Mesendoderm (in vitro differentiated cells): ENCODE measurements around the gene FFAR3.

Experiments
- DNase-seq: peaks from one replicate; pipeline ENCODE4 v3.0.0; 2013
- H2AK5ac ChIP-seq: 2 replicates; pipeline ENCODE4 v1.6.1; 2013; ENCODE audit warnings: low read length, inconsistent platforms
- H2BK120ac ChIP-seq: 2 replicates; pipeline ENCODE4 v1.6.1; 2013; ENCODE audit warnings: low read depth, mild to moderate bottlenecking, low read length, moderate library complexity, mixed read lengths
- H2BK15ac ChIP-seq: replicated peaks from 2 replicates; pipeline ENCODE4 v1.6.1; 2013; ENCODE audit warnings: low read depth, mild to moderate bottlenecking, moderate library complexity
- H2BK5ac ChIP-seq: 2 replicates; pipeline ENCODE4 v1.6.1; 2013; ENCODE audit warnings: low read length, inconsistent platforms
- H3K18ac ChIP-seq: 2 replicates; pipeline ENCODE4 v1.6.1; 2013; ENCODE audit warnings: mild to moderate bottlenecking, low read length, mixed read lengths
- H3K23ac ChIP-seq: one replicate; pipeline ENCODE4 v1.6.1; 2013; ENCODE audit warnings: low read length
- H3K27ac ChIP-seq: 2 replicates; pipeline ENCODE4 v1.5.1; 2013; ENCODE audit warnings: low read depth, mild to moderate bottlenecking, inconsistent platforms, low read length, moderate library complexity
- H3K27me3 ChIP-seq: 2 replicates; pipeline ENCODE4 v1.6.1; 2013; ENCODE audit warnings: low read length, control low read depth, mild to moderate bottlenecking, inconsistent platforms; ENCODE audit not compliant: insufficient read depth, poor library complexity
- H3K36me3 ChIP-seq: 2 replicates; pipeline ENCODE4 v1.6.1; 2013; ENCODE audit warnings: low read length, inconsistent platforms; ENCODE audit not compliant: control insufficient read depth, insufficient read depth
- H3K4ac ChIP-seq: one replicate; pipeline ENCODE4 v1.6.1; 2013; ENCODE audit warnings: low read depth, mild to moderate bottlenecking, low read length, moderate library complexity
- H3K4me1 ChIP-seq: 2 replicates; pipeline ENCODE4 v1.6.1; 2013; ENCODE audit warnings: low read depth, low read length, inconsistent platforms; ENCODE audit not compliant: control insufficient read depth
- H3K4me2 ChIP-seq: 2 replicates; pipeline ENCODE4 v1.6.1; 2013; ENCODE audit warnings: low read length
- H3K4me3 ChIP-seq: 2 replicates; pipeline ENCODE4 v1.5.1; 2013; ENCODE audit warnings: mild to moderate bottlenecking, low read length
- H3K56ac ChIP-seq: one replicate; pipeline ENCODE4 v1.6.1; 2013; ENCODE audit warnings: low read length
- H3K79me1 ChIP-seq: 2 replicates; pipeline ENCODE4 v1.6.1; 2013; ENCODE audit warnings: low read length, inconsistent platforms
- H3K79me2 ChIP-seq: 2 replicates; pipeline ENCODE4 v1.6.1; 2013; ENCODE audit warnings: mild to moderate bottlenecking, low read length; ENCODE audit not compliant: control insufficient read depth, insufficient read depth
- H3K9ac ChIP-seq: 2 replicates; pipeline ENCODE4 v1.6.1; 2013; ENCODE audit warnings: low read length, inconsistent platforms
- H4K5ac ChIP-seq: one replicate; pipeline ENCODE4 v1.6.1; 2013; ENCODE audit warnings: low read length
- H4K8ac ChIP-seq: one replicate; pipeline ENCODE4 v1.6.1; 2013; ENCODE audit warnings: low read depth, mild to moderate bottlenecking, control low read depth, low read length, moderate library complexity
- WGBS: extraction: QIAGEN DNeasy Blood & Tissue Kit; methylation state at CpG from one replicate; pipeline ENCODE4 v1.1.7; 2013; ENCODE audit warnings: low lambda C conversion rate, missing lambda C conversion rate; ENCODE audit not compliant: insufficient coverage; ENCODE audit errors: extremely low coverage; 5-methylcytosine and 5-hydroxymethylcytosine counted together

The FFAR3 gene

GRCh38 chr19:35332817-35333216, 25.4 kb upstream of the FFAR3 start:
- no peaks in the 10 kb centered on the region for H3K36me3 ChIP-seq
- no CpG with 5 or more reads among the region's 12 CpGs for WGBS

GRCh38 chr19:35334144-35334753, 24.0 kb upstream of the FFAR3 start:
- Histone ChIP-seq H3K4me2 (no peak overlapping the region), H3K23ac (no peak overlapping the region), H2BK5ac (no peak overlapping the region), H3K27me3 (no peaks in the 10 kb centered on the region), H3K36me3 (no peaks in the 10 kb centered on the region), H3K4me3 (no peak overlapping the region), H3K18ac (no peak overlapping the region), H3K4ac (no peak overlapping the region), H3K4me1 (no peaks in the 10 kb centered on the region), H2BK15ac (no peak overlapping the region), H4K8ac (no peak overlapping the region), H3K27ac (no peak overlapping the region), H4K5ac (no peak overlapping the region), H3K79me1 (no peaks in the 10 kb centered on the region), H3K79me2 (no peaks in the 10 kb centered on the region), H2BK120ac (no peak overlapping the region), H3K56ac (no peak overlapping the region), H3K9ac (no peak overlapping the region), H2AK5ac (no peak overlapping the region)
- no CpG with 5 or more reads among the region's 10 CpGs for WGBS
- no peak for DNase-seq

More at GRCh38 chr19:35332817-35333216, 25.4 kb upstream of the FFAR3 start:
- no peaks in the 10 kb centered on the region for H3K27me3 ChIP-seq
- no peak overlapping the region for H3K4me3 ChIP-seq
- H2BK5ac ChIP-seq: no peak overlapping the region
- H2AK5ac ChIP-seq: no peak overlapping the region
- H2BK15ac ChIP-seq: no peak overlapping the region
- no peak overlapping the region for H3K4ac ChIP-seq
- no peak overlapping the region for H2BK120ac ChIP-seq
- no peak overlapping the region for H4K5ac ChIP-seq
- H3K79me1 ChIP-seq: no peaks in the 10 kb centered on the region
- no peak overlapping the region for H3K27ac ChIP-seq
- no peak overlapping the region for H3K56ac ChIP-seq
- no peak overlapping the region for H4K8ac ChIP-seq
- no peak overlapping the region for H3K9ac ChIP-seq
- H3K18ac ChIP-seq: no peak overlapping the region
- H3K79me2 ChIP-seq: no peaks in the 10 kb centered on the region
- DNase-seq: no peak
- no peaks in the 10 kb centered on the region for H3K4me1 ChIP-seq
- no peak overlapping the region for H3K23ac ChIP-seq
- no peak overlapping the region for H3K4me2 ChIP-seq

GRCh38 chr19:35336166-35336955, 21.9 kb upstream of the FFAR3 start:
- no peak overlapping the region for H2BK5ac ChIP-seq
- WGBS: no CpG with 5 or more reads among the region's 21 CpGs
- no peak overlapping the region for H3K23ac ChIP-seq
- no peaks in the 10 kb centered on the region for H3K79me2 ChIP-seq
- no peaks in the 10 kb centered on the region for H3K36me3 ChIP-seq
- no peaks in the 10 kb centered on the region for H3K27me3 ChIP-seq
- no peak overlapping the region for H2BK120ac ChIP-seq
- H3K4me2 ChIP-seq: no peak overlapping the region
- H3K27ac ChIP-seq: no peak overlapping the region
- H3K79me1 ChIP-seq: no peaks in the 10 kb centered on the region
- H3K18ac ChIP-seq: no peak overlapping the region
- no peak overlapping the region for H4K5ac ChIP-seq
- no peak overlapping the region for H2BK15ac ChIP-seq
- no peak overlapping the region for H3K9ac ChIP-seq
- H3K56ac ChIP-seq: no peak overlapping the region
- no peak overlapping the region for H3K4ac ChIP-seq
- DNase-seq: no peak
- no peaks in the 10 kb centered on the region for H3K4me1 ChIP-seq
- no peak overlapping the region for H2AK5ac ChIP-seq
- no peak overlapping the region for H3K4me3 ChIP-seq
- no peak overlapping the region for H4K8ac ChIP-seq

- no peak overlapping the region for H3K9ac ChIP-seq
These were observed 20.9 kb upstream of the FFAR3 start for GRCh38 chr19:35337097-35337983.

GRCh38 chr19:35337984-35338296, 20.3 kb upstream of the FFAR3 start:
- no peaks in the 10 kb centered on the region for H3K79me2 ChIP-seq
- no peak overlapping the region for H3K9ac ChIP-seq
- no peak overlapping the region for H2BK120ac ChIP-seq
- H3K27ac ChIP-seq: no peak overlapping the region
- no peaks in the 10 kb centered on the region for H3K79me1 ChIP-seq
- H3K4me1 ChIP-seq: no peaks in the 10 kb centered on the region
- no peak overlapping the region for H3K23ac ChIP-seq
- H4K8ac ChIP-seq: no peak overlapping the region
- no peak for DNase-seq
- no peaks in the 10 kb centered on the region for H3K27me3 ChIP-seq
- no peak overlapping the region for H2BK5ac ChIP-seq
- no peak overlapping the region for H3K56ac ChIP-seq
- no peak overlapping the region for H2BK15ac ChIP-seq
- no peaks in the 10 kb centered on the region for H3K36me3 ChIP-seq
- no peak overlapping the region for H2AK5ac ChIP-seq
- H3K4me2 ChIP-seq: no peak overlapping the region
- no peak overlapping the region for H3K18ac ChIP-seq
- H4K5ac ChIP-seq: no peak overlapping the region
- H3K4me3 ChIP-seq: no peak overlapping the region
- no CpG with 5 or more reads among the region's 13 CpGs for WGBS
- H3K4ac ChIP-seq: no peak overlapping the region

More at GRCh38 chr19:35337097-35337983, 20.9 kb upstream of the FFAR3 start:
- no CpG with 5 or more reads among the region's 25 CpGs for WGBS
- H3K4me2 ChIP-seq: no peak overlapping the region
- H3K56ac ChIP-seq: no peak overlapping the region
- DNase-seq: no peak
- H4K8ac ChIP-seq: no peak overlapping the region
- no peak overlapping the region for H2AK5ac ChIP-seq
- no peaks in the 10 kb centered on the region for H3K36me3 ChIP-seq
- H2BK15ac ChIP-seq: no peak overlapping the region
- no peak overlapping the region for H3K4ac ChIP-seq
- H3K27ac ChIP-seq: no peak overlapping the region
- no peak overlapping the region for H2BK5ac ChIP-seq
- H3K79me2 ChIP-seq: no peaks in the 10 kb centered on the region
- no peak overlapping the region for H3K18ac ChIP-seq
- no peak overlapping the region for H4K5ac ChIP-seq
- H3K4me1 ChIP-seq: no peaks in the 10 kb centered on the region
- H3K27me3 ChIP-seq: no peaks in the 10 kb centered on the region
- H3K4me3 ChIP-seq: no peak overlapping the region
- no peak overlapping the region for H3K23ac ChIP-seq
- no peak overlapping the region for H2BK120ac ChIP-seq
- no peaks in the 10 kb centered on the region for H3K79me1 ChIP-seq
